ENCODE results near the gene DDX31.

DNA sequence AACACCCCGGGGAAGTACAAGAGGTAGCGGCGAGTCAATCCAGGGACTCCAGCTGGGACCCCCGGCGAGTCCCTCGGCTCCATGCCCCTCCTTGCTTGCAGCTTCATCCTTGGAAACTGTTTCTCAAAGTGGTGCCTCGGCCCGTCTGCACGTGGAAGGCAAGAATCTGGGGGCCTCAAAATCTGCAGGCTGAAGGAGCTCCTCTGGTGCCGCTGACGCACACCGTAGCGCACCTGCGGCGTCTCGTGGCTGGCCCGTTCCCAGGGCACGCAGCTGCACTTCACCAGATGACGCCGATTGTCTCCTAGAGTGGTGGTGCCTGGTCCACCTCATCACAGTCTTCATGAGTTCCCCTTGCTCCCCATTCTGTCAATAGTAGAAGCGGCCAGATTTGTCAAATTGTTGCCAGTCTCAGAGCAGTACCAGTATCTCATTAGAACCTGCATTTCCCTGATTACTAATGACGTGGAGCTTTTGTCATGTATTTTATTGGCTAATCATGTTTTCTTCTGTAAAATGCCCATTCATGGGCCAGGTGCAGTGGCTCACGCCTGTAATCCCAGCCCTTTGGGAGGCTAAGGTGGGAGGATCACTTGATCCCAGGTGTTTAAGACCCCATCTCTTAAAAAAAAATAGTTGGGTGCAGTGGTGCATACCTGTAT lies 39.1 kb upstream of the DDX31 start:
- TF ChIP-seq, protein P1, sequence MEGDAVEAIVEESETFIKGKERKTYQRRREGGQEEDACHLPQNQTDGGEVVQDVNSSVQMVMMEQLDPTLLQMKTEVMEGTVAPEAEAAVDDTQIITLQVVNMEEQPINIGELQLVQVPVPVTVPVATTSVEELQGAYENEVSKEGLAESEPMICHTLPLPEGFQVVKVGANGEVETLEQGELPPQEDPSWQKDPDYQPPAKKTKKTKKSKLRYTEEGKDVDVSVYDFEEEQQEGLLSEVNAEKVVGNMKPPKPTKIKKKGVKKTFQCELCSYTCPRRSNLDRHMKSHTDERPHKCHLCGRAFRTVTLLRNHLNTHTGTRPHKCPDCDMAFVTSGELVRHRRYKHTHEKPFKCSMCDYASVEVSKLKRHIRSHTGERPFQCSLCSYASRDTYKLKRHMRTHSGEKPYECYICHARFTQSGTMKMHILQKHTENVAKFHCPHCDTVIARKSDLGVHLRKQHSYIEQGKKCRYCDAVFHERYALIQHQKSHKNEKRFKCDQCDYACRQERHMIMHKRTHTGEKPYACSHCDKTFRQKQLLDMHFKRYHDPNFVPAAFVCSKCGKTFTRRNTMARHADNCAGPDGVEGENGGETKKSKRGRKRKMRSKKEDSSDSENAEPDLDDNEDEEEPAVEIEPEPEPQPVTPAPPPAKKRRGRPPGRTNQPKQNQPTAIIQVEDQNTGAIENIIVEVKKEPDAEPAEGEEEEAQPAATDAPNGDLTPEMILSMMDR (IDR thresholded peaks at IDR 0.05; ENCODE audit: low read depth, low read length, poor library complexity, severe bottlenecking) = no peak
- no peak for TF ChIP-seq EZH2phosphoT487 (IDR thresholded peaks at IDR 0.05; ENCODE audit: borderline replicate concordance, low read length)

All from DOHH2 (cell line).